GM13977 (cell line): ENCODE results near the gene RNF214.

Experiments
- DNase-seq: peaks from one replicate; pipeline ENCODE4 v3.0.0; 2012; ENCODE audit warnings: low spot score
- CTCF ChIP-seq: IDR thresholded peaks from 2 replicates; pipeline ENCODE4 v1.5.1; 2012; ENCODE audit warnings: mild to moderate bottlenecking, control low read depth; ENCODE audit not compliant: insufficient read depth; ENCODE audit errors: extremely low read depth, missing control alignments
- in situ Hi-C: fragments of 300-500 bp; cut with MboI; formaldehyde crosslinking; loops from one replicate; pipeline ENCODE4 v1.12.0; 2022; ENCODE audit warnings: low sequenced_read_pairs, low pct_unique_long_range_greater_than_20kb, mixed read lengths, inconsistent platforms; ENCODE audit not compliant: unreplicated experiment

Gene RNF214

DNA sequence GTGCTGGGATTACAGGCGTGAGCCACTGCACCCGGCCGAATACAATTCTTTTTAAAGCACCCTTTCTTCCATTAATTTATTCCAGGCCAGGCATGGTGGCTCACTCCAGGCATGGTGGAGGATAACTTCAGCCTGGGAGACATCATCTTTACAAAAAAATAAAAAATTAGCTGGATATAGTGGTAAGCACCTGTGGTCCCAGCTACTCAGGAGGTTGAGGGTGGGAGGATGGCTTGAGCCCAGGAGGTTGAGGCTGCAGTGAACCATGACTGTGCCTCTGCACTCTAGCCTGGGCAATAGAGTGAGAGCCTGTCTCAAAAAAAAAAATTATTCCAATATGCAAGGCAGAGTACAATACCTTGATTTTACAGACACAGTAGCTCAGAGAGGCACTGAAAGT lies 21.9 kb upstream of the RNF214 start:
- TF ChIP-seq CTCF = no peak
- no peak for DNase-seq
- in situ Hi-C loops = no loop called here

DNA sequence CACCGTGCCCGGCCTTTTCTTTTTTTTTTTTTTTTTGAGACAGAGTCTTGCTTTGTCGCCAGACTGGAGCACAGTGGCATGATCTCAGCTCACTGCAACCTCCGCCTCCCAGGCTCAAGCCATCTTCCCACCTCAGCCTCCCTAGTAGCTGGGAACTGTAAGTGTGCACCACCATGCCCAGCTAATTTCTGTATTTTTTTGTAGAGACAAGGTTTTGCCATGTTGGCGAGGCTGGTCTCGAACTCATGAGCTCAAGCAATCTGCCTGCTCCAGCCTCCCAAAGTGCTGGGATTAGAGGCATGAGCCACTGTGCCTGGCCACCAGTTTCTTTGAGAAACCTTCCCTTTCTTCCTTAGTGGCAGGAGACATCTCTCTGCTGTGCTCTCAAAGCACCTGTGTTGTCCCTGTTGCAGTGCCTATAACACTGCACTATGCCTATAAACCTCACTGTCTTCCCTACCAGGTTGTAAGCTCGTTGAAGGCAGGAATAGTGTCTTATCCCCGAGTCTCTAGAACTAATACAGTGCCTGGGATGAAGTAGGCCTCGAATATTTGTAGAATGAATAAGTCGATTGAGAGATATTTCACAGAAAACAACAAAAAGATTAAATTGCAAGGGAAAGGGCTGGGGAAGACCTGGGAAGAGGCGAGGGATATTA lies 19.6 kb upstream of the RNF214 start:
- no peak for TF ChIP-seq CTCF
- in situ Hi-C loops = no loop called here
- DNase-seq = no peak

- no peak for DNase-seq
- in situ Hi-C loops = no loop called here
- TF ChIP-seq CTCF = no peak
Observed at GRCh38 chr11:117214404-117215110, 17.9 kb upstream of the RNF214 start.

GRCh38 chr11:117217141-117218084 lies 15.1 kb upstream of the RNF214 start:
- in situ Hi-C loops = no loop called here
- no peak for DNase-seq
- no peak for TF ChIP-seq CTCF

GRCh38 chr11:117218133-117218915 lies 14.1 kb upstream of the RNF214 start:
- no peak for TF ChIP-seq CTCF
- no peak for DNase-seq
- in situ Hi-C loops = no loop called here

- DNase-seq = no peak
- TF ChIP-seq CTCF = no peak
- in situ Hi-C loops = no loop called here
Observed at GRCh38 chr11:117219001-117219400, 13.5 kb upstream of the RNF214 start.
